ENCODE data around the gene DCTN3.

DNA sequence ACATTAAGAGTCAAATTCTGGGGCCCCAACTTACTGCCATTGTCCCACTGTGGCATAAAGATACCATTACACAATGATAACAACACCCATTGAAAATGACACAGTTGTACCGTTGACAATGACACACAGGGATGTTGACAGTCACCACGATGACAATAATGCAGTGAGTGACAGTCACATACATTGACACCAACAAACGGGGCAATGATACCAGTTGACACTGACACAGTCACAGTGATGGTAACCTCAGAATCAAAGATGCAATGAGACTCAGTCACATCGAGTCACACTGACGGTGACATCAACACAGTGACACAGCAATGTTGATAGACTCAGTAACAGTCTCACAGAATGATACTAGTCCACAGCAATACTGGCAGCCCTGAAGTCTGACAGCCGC lies 47.7 kb downstream of the DCTN3 start:
- TF ChIP-seq, protein P1, sequence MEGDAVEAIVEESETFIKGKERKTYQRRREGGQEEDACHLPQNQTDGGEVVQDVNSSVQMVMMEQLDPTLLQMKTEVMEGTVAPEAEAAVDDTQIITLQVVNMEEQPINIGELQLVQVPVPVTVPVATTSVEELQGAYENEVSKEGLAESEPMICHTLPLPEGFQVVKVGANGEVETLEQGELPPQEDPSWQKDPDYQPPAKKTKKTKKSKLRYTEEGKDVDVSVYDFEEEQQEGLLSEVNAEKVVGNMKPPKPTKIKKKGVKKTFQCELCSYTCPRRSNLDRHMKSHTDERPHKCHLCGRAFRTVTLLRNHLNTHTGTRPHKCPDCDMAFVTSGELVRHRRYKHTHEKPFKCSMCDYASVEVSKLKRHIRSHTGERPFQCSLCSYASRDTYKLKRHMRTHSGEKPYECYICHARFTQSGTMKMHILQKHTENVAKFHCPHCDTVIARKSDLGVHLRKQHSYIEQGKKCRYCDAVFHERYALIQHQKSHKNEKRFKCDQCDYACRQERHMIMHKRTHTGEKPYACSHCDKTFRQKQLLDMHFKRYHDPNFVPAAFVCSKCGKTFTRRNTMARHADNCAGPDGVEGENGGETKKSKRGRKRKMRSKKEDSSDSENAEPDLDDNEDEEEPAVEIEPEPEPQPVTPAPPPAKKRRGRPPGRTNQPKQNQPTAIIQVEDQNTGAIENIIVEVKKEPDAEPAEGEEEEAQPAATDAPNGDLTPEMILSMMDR (IDR thresholded peaks at IDR 0.05), result no peak
- no peak for TF ChIP-seq POLR2A (IDR thresholded peaks at IDR 0.05)
- TF ChIP-seq EP300 (IDR thresholded peaks at IDR 0.05), result no peak
